ENCODE data around the gene C19orf53.

The C19orf53 gene

GRCh38 chr19:13796301-13797057 lies 22.2 kb downstream of the C19orf53 start:
- DNase-seq = peak; percentile 89

GRCh38 chr19:13797058-13797440 lies 22.8 kb downstream of the C19orf53 start:
- no peak for DNase-seq

- DNase-seq = peak; percentile 38
These were observed 23.6 kb downstream of the C19orf53 start for GRCh38 chr19:13797870-13798269.

GRCh38 chr19:13799669-13800068 lies 25.4 kb downstream of the C19orf53 start:
- DNase-seq = no peak

GRCh38 chr19:13803038-13803437 lies 28.8 kb downstream of the C19orf53 start:
- DNase-seq = no peak

- no peak for DNase-seq
These were observed 30.8 kb downstream of the C19orf53 start for GRCh38 chr19:13804830-13805683.

GRCh38 chr19:13806728-13807127 lies 32.5 kb downstream of the C19orf53 start:
- DNase-seq = no peak

GRCh38 chr19:13807421-13808021 lies 33.3 kb downstream of the C19orf53 start:
- DNase-seq = no peak

- DNase-seq = no peak
These were observed 34.6 kb downstream of the C19orf53 start for GRCh38 chr19:13808856-13809255.

- DNase-seq = no peak
These were observed 38.3 kb downstream of the C19orf53 start for GRCh38 chr19:13812544-13812943.

- no peak for DNase-seq
These were observed 38.9 kb downstream of the C19orf53 start for GRCh38 chr19:13813147-13813546.

GRCh38 chr19:13814550-13814949 lies 40.3 kb downstream of the C19orf53 start:
- no peak for DNase-seq

GRCh38 chr19:13817018-13817614 lies 42.9 kb downstream of the C19orf53 start:
- DNase-seq = no peak

GRCh38 chr19:13817615-13818371 lies 43.5 kb downstream of the C19orf53 start:
- no peak for DNase-seq

- DNase-seq = no peak
These were observed 45.0 kb downstream of the C19orf53 start for GRCh38 chr19:13819238-13819637.

GRCh38 chr19:13821292-13821691 lies 47.0 kb downstream of the C19orf53 start:
- DNase-seq = no peak

GRCh38 chr19:13823256-13823655 lies 49.0 kb downstream of the C19orf53 start:
- no peak for DNase-seq

GRCh38 chr19:13823901-13824300 lies 49.6 kb downstream of the C19orf53 start:
- no peak for DNase-seq

- DNase-seq = no peak
These were observed 50.4 kb downstream of the C19orf53 start for GRCh38 chr19:13824703-13825102.

GRCh38 chr19:13825489-13826441 lies 51.5 kb downstream of the C19orf53 start:
- DNase-seq = no peak

GRCh38 chr19:13826652-13827235 lies 52.5 kb downstream of the C19orf53 start:
- no peak for DNase-seq
